ENCODE data around the gene LDHD.

The LDHD gene

GRCh38 chr16:75114179-75114945 is 2.2 kb downstream of the LDHD start:
- no peak for DNase-seq

GRCh38 chr16:75113541-75114121 is 2.9 kb downstream of the LDHD start:
- DNase-seq: no peak

DNA sequence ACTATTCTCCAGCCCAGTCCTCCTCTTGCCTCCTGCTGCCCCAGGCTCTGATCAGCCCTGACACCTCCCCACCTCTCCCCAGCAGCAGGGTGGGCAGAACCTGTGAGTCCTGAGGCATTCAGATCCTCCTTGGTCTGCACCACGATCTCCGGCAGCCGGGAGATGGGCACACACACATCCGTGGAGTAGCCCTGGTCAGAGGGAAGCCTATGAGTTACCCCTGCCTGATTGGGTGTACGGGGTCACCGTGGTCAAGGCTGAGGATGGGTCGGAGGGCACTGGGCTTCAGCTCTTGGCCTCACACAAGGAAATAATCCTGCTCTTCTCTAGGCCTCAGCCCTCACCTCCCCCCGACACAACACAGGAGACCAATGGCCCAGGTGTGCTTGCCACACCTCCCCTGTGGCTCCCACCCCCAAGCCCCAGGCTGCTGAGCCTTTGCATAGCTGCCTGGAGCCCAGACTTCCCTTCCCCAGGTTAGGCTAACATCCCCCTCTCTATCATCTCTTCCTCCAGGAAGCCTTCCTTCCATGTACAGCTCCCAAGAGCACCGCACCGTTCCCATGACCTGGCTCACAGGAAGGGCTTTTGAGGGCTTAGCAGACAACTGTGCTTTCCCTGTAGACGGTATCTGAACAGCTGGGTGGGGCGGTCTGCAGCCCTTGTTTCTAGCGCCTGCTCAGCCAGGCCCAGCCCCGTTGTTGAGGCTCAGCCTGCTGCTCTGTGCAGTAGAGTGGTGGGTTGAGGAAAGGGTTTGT is 3.7 kb downstream of the LDHD start:
- DNase-seq: no peak

DNA sequence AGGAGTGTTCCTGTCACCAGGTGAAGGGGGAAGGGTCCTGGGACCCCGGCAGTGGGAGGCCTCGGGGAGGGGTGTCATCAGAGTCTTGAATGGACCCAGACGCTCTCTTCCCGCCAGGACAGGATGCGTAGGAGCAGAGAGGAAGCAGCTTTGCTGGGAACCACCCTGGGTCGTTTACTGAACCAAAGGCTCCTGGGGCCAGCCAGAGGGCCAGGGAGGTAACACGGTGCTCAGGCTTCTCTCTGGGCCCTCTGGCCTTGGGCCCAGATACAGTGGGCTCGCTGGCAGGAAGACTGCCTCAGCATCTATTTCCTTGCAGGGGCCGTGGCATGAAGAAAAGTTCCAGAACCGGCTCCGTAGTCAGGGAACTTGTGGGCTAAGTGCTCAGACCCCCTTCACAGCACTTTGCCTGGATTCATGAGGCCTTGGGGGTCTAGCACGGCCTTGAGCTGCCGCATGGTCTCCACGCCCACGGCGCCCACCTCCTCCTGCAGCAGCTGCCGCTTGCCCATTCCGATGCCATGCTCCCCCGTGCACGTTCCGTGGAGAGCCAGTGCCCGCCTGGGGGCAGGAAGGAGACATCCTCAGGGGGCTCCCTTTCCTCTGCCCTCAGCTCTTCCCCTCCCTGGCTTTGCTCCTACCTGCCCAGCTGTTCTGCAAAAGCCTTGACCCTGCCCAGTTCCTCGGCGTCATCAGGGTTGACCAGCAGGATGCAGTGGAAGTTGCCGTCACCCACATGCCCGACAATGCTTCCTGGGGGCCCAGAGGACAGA is 4.4 kb downstream of the LDHD start:
- no peak for DNase-seq

GRCh38 chr16:75111514-75111940 is 5.1 kb downstream of the LDHD start:
- DNase-seq: no peak

DNA sequence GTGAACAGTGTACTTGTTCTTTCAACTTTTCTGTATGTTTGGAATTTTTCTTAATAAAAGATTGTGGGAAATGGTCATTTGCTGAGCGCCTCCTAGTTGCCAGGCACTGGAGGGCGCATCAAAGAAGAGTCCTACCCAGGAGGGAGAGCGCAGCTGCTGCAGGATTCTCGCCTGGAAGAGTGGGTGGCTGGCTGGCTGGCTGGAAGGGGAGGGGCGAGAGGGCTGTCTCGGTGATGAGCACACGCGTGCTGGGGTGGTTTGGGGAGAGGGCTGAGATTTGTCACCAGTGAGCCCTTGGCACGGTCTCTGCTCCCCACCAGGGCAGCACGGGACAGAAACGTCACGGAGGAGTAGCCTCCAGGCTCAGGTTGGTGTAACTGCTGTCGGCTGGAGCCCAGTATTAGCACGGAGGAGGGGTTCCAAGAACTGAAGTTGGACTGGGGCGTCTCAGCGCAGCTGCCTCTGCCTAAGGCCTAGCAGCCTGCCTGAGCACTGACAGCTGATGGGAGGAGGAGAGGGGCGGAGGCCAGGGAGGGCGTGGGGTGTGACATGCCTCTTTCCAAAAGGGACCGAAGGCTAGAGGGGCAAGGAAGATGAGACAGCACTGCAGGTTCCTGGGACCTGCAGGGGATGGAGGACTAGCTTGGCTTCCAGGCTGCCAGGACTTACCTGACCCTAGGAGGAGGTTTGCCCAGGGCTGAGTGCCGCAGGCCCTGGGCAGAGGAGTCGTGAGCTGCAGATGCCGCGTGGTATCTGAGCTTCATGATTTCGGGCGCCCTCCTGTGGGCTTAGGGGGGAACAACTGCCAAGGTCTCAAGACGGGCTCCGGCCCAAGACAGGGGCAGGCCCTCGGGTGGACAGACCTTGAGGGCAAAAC is 5.7 kb downstream of the LDHD start:
- DNase-seq: peak; percentile 43 to 60

- DNase-seq: no peak
These were observed 6.8 kb downstream of the LDHD start for GRCh38 chr16:75109732-75110243.

DNA sequence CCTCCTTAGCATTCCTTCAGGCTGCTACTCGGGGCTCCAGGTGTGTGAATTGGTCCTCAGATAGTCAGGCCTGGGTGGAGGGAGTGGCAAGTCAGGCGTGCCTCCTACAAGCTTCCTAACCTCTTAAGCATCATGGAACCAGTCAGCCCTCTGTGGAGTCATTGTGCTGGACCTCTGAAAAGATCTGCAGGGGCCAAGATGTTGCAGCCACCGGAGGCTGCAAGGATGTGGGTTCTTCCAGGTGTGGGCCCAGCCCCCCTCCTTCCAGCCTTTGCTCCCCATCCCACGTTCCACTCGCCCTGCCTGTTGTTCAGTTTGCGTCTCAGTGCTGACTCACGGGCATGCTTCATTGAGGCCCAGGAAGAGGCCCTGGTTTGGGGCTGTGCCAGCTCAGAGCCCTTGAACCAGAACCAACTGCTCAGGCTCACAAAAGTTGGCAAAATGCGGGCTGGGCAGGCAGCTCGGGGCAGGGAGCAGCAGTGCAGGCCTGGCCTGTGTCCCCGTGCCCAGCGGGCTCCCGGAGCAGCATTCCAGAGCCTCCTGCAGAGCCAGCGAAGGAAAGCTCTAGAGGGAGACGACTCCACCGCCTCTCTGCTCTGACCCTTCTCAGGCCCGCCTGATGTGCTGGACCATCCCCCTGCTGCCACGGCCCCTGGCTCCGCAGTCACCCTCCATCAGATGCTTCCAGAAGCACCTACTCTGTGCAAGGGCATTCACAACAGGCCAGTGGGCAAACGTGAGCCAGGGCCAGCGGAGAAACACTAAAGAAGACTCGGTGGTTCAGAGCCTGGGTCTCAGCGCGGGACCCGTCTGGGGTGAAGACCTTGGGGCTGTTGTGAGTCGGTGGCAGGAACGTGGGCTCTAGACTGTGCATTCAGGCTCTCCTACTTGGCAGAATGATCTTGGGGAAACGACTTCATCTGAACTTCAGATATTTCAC is 7.5 kb downstream of the LDHD start:
- no peak for DNase-seq

DNA sequence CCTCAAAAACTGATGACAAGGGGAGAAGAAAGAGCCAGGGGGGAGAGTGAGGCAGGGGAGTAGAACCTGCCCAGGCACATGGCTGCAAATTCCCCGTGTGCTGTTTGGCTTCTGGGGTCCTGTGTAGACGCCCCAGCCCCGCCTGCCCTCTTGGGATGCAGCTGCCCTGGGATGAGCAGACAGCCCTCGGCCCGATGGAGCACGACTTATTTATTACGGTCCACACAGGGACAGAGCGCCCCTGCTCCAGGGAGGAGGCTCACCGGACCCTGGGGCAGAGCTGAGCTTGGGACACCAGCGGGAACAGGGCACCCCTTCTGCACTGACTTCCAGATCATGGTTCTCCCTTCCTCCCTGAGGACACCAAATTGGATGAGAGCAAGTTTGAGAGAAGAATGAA is 9.1 kb downstream of the LDHD start:
- no peak for DNase-seq

DNA sequence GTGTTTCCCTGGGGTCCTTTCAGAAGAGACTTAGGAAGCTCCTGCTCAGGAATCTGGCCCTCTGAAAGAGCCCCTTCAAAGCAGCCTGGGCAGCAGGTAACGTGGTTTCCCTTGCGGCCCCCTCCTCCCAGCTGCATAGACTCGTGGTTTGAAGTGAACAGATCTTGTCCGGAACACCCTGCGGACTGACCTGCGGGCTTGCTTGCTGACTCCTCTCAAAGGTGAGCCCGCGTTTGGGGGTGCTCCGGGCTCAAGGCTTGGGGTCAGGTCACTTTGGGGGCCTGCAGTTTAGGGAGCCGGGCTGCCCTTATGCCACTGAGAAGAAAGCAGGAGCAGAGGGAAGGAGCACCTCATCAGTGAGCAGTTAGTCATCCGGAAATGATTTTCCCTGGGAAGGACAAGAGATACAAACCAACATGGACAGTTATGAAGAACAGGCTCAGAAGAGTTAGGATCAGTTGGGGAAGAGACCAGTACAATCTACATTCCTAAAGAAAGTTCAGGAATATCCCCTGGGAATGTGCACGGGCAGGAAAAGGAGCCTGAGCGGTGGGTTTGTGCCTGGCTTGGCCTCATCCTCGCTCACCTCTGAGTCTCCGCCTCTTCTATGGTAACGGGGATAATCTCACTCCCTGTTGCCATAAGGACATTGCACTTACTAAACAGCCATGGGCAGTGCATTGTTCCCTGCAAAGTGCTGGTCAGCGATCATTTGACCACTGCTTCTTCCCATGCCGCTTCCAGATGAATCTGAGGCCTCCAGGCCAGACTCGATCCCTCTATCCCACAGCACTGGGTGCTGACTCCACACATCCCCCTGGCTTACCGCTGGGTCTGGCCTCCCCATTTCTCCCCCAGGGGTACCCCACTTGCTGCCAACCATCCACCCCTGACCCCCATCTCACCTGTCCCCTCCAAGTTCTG is 10.0 kb downstream of the LDHD start:
- no peak for DNase-seq

- DNase-seq: no peak
These were observed 11.1 kb downstream of the LDHD start for GRCh38 chr16:75105306-75106061.

DNA sequence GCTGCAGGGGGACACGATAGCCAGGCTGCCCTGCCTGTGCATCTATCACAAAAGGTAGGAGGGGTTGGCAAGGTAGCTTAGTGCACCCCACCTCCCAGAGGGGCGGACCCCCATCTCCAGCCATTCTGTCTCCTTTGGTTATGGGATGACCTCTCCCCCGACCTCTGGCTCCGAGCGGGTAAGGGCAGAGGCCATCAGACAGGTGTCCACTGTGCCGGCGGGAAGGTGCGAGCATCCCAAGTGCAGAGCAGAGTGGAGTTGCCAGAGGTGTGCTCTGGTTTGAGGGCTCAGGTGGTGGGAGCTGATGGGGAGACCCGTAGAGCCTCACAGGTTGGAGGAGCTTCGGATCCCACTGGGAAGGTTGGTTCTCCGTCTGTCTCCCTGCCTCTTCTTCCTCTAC is 11.7 kb downstream of the LDHD start:
- no peak for DNase-seq

DNA sequence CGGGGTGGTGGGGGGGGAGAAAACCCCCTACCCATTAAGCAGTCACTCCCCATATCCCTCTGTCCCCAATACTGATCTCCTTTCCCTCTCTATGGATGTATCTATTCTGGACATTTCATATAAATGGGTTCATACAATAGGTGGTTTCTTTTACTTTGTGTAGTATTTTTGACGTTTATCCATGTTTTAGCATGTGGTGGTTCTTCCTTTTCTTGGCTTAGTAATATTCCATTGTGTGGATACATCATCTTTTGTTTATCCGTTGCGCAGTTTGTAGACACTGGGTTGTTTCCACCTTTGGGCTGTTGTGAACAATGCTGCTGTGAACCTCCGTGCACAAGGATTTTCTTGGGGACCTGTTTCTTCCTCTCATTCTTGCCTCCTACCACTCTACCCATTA is 12.6 kb downstream of the LDHD start:
- DNase-seq: no peak

GRCh38 chr16:75102595-75102994 is 14.0 kb downstream of the LDHD start:
- DNase-seq: no peak

- no peak for DNase-seq
These were observed 14.9 kb downstream of the LDHD start for GRCh38 chr16:75101635-75102034.

DNA sequence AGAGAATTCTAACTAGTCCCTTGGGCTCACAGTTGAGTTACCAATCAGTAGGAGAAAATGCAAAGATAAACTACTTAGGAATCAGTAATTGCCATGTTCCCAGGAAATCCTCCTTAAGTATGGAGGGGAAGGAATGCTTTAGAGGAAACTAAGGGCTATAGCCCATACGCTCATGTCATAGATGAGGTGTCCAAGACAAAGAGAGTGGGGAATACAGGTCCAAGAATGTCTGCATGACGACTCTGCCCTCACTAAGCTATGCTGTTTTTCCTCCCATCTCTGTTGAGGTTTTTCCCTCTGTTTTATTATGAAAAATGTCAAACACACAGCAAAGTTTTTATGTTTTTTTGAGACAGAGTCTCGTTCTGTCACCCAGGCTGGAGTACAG is 16.0 kb downstream of the LDHD start:
- DNase-seq: no peak

DNA sequence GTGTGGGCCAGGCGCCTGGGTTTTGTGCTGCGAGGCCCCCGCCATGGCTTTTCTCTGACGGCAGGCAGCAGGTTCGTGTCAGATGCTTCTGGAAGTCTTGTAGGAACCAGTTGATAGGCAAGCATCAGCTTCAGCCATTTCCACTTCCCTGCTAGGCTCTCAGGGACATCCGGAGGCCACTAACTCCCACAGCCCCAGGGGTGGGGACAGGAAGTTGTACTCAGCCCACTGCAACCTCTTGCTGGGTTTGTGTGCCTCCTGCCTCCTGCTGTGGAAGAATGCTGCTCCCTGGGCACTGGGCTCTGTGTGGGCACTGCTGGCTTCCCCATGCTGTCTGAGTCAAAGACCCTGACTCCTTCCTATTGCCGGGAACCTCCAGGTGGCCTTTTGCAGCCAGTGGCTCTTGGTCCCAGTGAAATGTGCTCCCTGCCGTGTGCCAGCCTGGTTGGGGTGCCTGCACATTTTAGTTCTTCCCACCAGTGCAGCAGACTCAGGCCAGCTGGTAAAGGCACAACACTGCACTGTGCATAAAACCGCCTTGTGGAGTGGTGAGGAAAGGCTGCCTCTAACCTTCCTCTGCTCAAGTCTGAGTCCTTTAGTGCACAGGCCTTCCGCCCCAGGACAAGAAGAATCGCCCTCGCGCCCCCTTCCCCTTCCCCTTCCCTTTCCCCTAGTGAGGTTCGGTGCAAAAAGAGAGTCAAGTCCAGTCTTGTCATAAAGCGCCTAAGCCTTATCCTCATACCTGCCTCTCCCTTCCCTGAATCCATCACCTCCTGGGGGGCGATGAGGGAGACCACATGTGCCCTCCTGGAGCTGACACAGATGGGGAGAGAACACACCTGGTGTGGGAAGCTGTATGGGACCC is 16.6 kb downstream of the LDHD start:
- DNase-seq: no peak

Measured in NCI-H1930 (cell line).